ENCODE data around the gene GRM8. TPM values are rescaled to one million over a fixed set of nuclear protein-coding genes. Genes with fewer than 3 reads are reported as not detected.
A peak's percentile ranks its signal among the peaks of the same experiment; 100 is the strongest.

Gene GRM8
- total RNA-seq, 1 experiment from 2014 or later, result 0.40 TPM

DNA sequence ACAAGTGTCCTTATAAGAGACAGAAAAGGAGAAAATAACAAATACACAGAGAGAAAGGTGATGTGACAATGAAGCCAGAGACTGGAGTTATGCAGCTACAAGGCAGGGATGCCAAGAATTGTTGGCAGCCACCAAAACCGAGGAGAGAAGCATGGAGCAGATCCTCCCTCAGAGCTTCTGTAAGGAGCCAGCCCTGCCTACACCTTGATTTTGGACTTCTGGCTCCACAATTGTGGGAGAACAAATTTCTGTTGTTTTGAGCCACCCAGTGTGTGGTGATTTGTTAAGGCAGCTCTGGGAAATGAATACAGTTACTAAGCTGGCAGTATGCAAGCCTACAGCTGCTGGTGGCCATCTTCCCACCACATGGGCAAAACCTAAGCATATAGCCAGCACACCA lies 163.6 kb downstream of the GRM8 start:
- H3K27me3 Mint-ChIP-seq (ENCODE audit: unreplicated experiment), result peaks cover 56% of the 10 kb centered on the region
- no peak overlapping the region for H3K4me3 Mint-ChIP-seq (ENCODE audit: low read depth, unreplicated experiment)
- BruUV-seq (replicated peaks), result no TSS peak
- H3K27ac Mint-ChIP-seq (ENCODE audit: unreplicated experiment), result no peak overlapping the region
- no peak for DNase-seq
- intact Hi-C loops (cut with micrococcal nuclease; ENCODE audit: unreplicated experiment), result no loop called here
- H3K4me1 Mint-ChIP-seq (ENCODE audit: low read depth, unreplicated experiment), result no peaks in the 10 kb centered on the region
- TF ChIP-seq CTCF (IDR thresholded peaks at IDR 0.05; ENCODE audit: unreplicated experiment), result no peak
- CTCF ChIA-PET, result no interaction called here
- H3K36me3 Mint-ChIP-seq (ENCODE audit: insufficient read depth, unreplicated experiment), result no peaks in the 10 kb centered on the region
- H3K9me3 Mint-ChIP-seq (ENCODE audit: low read depth, unreplicated experiment), result peaks cover 3% of the 10 kb centered on the region

DNA sequence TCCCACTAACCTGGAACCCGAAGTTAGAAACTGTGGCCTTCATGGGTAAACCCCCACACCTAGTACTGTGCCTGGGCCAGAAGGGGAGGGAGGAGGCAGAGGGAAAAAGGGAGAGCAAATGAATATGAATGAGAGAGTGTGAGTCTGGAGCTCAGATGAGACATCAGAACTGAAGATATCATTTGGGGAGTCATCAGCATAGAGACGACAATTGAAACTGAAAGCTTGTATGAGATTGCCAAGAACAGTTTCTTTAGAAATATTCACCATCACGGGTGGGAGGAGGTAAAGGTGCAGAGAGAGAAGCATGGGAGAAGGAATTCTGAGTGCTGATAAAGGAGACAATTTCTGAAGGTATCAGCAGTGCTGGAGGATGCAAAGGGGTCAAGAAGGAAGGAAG lies 171.2 kb downstream of the GRM8 start:
- intact Hi-C loops (cut with micrococcal nuclease; ENCODE audit: unreplicated experiment), result no loop called here
- Mint-ChIP-seq H3K4me1 (ENCODE audit: low read depth, unreplicated experiment) (peaks cover 6% of the 10 kb centered on the region), H3K4me3 (ENCODE audit: low read depth, unreplicated experiment) (no peak overlapping the region), H3K9me3 (ENCODE audit: low read depth, unreplicated experiment) (no peaks in the 10 kb centered on the region), H3K27me3 (ENCODE audit: unreplicated experiment) (peaks cover 76% of the 10 kb centered on the region), H3K27ac (ENCODE audit: unreplicated experiment) (no peak overlapping the region), H3K36me3 (ENCODE audit: insufficient read depth, unreplicated experiment) (no peaks in the 10 kb centered on the region)
- BruUV-seq (replicated peaks), result no TSS peak
- no peak for DNase-seq
- CTCF ChIA-PET, result interaction anchor here (0.5 to 0.6 kb wide), 2 partner anchors 1094 to 1434 kb away, joined by 3 to 4 read pairs; no protein-coding TSS in a partner anchor
- TF ChIP-seq CTCF (IDR thresholded peaks at IDR 0.05; ENCODE audit: unreplicated experiment), result no peak

- Mint-ChIP-seq H3K27me3 (ENCODE audit: unreplicated experiment) (peaks cover 78% of the 10 kb centered on the region), H3K36me3 (ENCODE audit: insufficient read depth, unreplicated experiment) (no peaks in the 10 kb centered on the region)
- no peak for TF ChIP-seq CTCF (IDR thresholded peaks at IDR 0.05; ENCODE audit: unreplicated experiment)
These were observed 172.2 kb downstream of the GRM8 start for GRCh38 chr7:127080576-127080975.

DNA sequence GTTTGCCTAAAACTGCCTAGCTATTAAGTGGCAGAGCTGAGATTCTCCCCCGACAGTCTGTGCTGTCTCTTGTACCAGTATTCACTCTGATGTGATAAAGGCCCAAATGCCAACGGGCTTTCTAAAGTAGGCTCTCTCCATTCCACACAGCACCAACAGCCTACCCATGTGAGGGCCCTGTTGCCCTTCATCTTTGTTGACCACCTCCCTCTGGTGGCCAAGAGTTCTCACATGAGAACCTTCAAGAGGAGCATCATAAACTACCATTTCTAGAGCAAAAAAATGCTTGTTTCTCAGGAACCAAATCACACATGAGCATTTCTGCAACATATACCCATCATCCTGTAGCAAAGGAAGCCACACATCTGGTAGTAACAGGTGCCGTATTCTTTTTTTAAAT lies 185.8 kb downstream of the GRM8 start:
- H3K36me3 Mint-ChIP-seq (ENCODE audit: insufficient read depth, unreplicated experiment), result no peaks in the 10 kb centered on the region
- TF ChIP-seq CTCF (IDR thresholded peaks at IDR 0.05; ENCODE audit: unreplicated experiment), result peak; percentile 48
- H3K4me3 Mint-ChIP-seq (ENCODE audit: low read depth, unreplicated experiment), result no peak overlapping the region
- no peak overlapping the region for H3K27ac Mint-ChIP-seq (ENCODE audit: unreplicated experiment)
- intact Hi-C loops (cut with micrococcal nuclease; ENCODE audit: unreplicated experiment), result loop anchor here (1.0 to 5.0 kb wide), 3 partner anchors 185 to 264 kb away; partner anchors contain the start of gene GRM8
- H3K9me3 Mint-ChIP-seq (ENCODE audit: low read depth, unreplicated experiment), result no peaks in the 10 kb centered on the region
- BruUV-seq (replicated peaks), result no TSS peak
- DNase-seq, result peak; percentile 57
- no peaks in the 10 kb centered on the region for H3K4me1 Mint-ChIP-seq (ENCODE audit: low read depth, unreplicated experiment)
- H3K27me3 Mint-ChIP-seq (ENCODE audit: unreplicated experiment), result peaks cover 14% of the 10 kb centered on the region
- CTCF ChIA-PET, result interaction anchor here (0.9 kb wide), 1 partner anchor 264 kb away, joined by 8 read pairs; no protein-coding TSS in a partner anchor

More at GRCh38 chr7:127080576-127080975, 172.2 kb downstream of the GRM8 start:
- Mint-ChIP-seq H3K4me1 (ENCODE audit: low read depth, unreplicated experiment) (peaks cover 6% of the 10 kb centered on the region), H3K9me3 (ENCODE audit: low read depth, unreplicated experiment) (no peaks in the 10 kb centered on the region), H3K27ac (ENCODE audit: unreplicated experiment) (no peak overlapping the region), H3K4me3 (ENCODE audit: low read depth, unreplicated experiment) (no peak overlapping the region)
- CTCF ChIA-PET, result no interaction called here
- no TSS peak for BruUV-seq (replicated peaks)
- intact Hi-C loops (cut with micrococcal nuclease; ENCODE audit: unreplicated experiment), result no loop called here
- no peak for DNase-seq
